ENCODE data around the gene MIOX.
A peak's percentile ranks its signal among the peaks of the same experiment; 100 is the strongest.

Gene MIOX

GRCh38 chr22:50481045-50481439 lies 5.6 kb upstream of the MIOX start:
- no peak for TF ChIP-seq CTCF (IDR thresholded peaks at IDR 0.05; ENCODE audit: low read depth, low read length, missing control alignments)
- no peak for DNase-seq (ENCODE audit: extremely low read depth, low read depth)
- H3K4me3 ChIP-seq (replicated peaks; ENCODE audit: low read depth, low read length) = no peak overlapping the region

GRCh38 chr22:50481440-50482106 lies 5.1 kb upstream of the MIOX start, which contains the start of gene ADM2:
Gene ADM2 (plus strand): TSS chr22:50481543. CDS start chr22:50481848, 305 bp downstream.
- no peak for TF ChIP-seq CTCF (IDR thresholded peaks at IDR 0.05; ENCODE audit: low read depth, low read length, missing control alignments)
- no peak for DNase-seq (ENCODE audit: extremely low read depth, low read depth)
- peak within 1 kb of the TSS; percentile 25 for H3K4me3 ChIP-seq (replicated peaks; ENCODE audit: low read depth, low read length)

DNA sequence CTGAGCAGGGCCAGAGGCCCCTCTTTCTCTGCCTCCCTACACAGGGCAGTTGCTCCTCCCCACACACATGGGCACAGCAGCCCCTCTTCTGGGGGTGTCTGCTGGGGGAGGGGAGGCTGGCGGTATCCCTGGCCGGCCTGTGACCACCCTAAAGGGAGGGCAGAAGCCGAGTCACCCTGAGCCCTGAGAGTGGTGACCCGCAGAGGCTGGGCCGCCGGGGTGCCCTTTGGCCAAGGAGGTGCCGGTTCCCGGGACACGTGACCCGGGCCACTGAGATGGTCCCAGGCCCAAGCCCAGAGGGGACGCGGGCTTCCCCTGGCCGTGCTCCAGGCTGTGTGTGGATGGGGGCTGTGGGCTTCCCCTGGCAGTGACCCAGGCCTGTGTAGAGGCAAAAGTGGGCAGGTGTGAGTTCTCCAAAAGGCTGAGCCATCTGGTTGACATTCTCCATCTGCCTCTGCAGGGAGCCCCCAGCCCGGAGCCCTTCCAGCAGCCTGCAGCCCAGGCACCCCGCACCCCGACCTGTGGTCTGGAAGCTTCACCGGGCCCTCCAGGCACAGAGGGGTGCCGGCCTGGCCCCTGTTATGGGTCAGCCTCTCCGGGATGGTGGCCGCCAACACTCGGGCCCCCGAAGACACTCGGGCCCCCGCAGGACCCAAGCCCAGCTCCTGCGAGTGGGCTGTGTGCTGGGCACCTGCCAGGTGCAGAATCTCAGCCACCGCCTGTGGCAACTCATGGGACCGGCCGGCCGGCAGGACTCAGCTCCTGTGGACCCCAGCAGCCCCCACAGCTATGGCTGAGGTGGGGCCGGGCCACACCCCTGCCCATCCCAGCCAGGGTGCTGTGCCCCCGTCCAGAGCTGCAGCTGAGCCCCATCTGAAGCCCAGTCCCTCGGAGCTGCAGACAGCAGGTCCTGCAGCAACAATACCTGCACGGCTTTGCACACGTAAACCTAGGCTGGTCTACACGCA lies 4.3 kb upstream of the MIOX start:
- peak overlapping the region; percentile 25 for H3K4me3 ChIP-seq (replicated peaks; ENCODE audit: low read depth, low read length)
- no peak for TF ChIP-seq CTCF (IDR thresholded peaks at IDR 0.05; ENCODE audit: low read depth, low read length, missing control alignments)
- no peak for DNase-seq (ENCODE audit: extremely low read depth, low read depth)

DNA sequence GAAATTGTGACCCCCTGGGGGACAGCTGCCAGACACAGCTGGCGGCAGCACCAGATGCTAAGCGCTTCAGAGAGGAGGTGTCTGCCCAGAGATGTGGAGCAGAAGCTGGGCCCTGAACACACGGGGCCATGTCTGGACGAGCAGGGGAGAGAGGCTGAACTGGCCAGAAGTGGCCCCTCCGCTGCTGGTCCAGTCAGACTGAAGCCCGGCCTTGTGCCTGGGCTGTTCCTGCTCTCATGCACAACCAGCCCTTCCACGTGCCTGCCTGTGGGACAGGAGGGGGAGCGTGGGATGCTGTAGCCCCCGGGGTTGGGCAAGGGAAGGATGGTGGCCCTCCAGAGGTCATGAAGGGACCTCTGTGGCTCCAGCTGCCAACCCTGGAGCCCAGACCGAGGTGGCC lies 3.6 kb upstream of the MIOX start:
- H3K4me3 ChIP-seq (replicated peaks; ENCODE audit: low read depth, low read length) = no peak overlapping the region
- TF ChIP-seq CTCF (IDR thresholded peaks at IDR 0.05; ENCODE audit: low read depth, low read length, missing control alignments) = no peak
- DNase-seq (ENCODE audit: extremely low read depth, low read depth) = no peak

- no peak overlapping the region for H3K4me3 ChIP-seq (replicated peaks; ENCODE audit: low read depth, low read length)
- TF ChIP-seq CTCF (IDR thresholded peaks at IDR 0.05; ENCODE audit: low read depth, low read length, missing control alignments) = no peak
- no peak for DNase-seq (ENCODE audit: extremely low read depth, low read depth)
Observed at GRCh38 chr22:50483556-50483955, 3.1 kb upstream of the MIOX start.

- no peak for TF ChIP-seq CTCF (IDR thresholded peaks at IDR 0.05; ENCODE audit: low read depth, low read length, missing control alignments)
- DNase-seq (ENCODE audit: extremely low read depth, low read depth) = no peak
- no peak overlapping the region for H3K4me3 ChIP-seq (replicated peaks; ENCODE audit: low read depth, low read length)
Observed at GRCh38 chr22:50483977-50484853, 2.4 kb upstream of the MIOX start.

All from HFF-Myc (cell line).